GM19324 (cell line): ENCODE data around the gene BLM.
"Not testable (repeated sequence)": the region's sequence is repeated elsewhere in the genome, so short reads cannot be mapped to it uniquely, and the experiment has no call there.

Source experiments
- ATAC-seq: cut with Tn5 transposase; IDR thresholded peaks from one replicate; pipeline ENCODE4 v1.9.1; 2021; ENCODE audit warnings: mild to moderate bottlenecking, moderate library complexity; ENCODE audit not compliant: unreplicated experiment, low FRiP score

The BLM gene

DNA sequence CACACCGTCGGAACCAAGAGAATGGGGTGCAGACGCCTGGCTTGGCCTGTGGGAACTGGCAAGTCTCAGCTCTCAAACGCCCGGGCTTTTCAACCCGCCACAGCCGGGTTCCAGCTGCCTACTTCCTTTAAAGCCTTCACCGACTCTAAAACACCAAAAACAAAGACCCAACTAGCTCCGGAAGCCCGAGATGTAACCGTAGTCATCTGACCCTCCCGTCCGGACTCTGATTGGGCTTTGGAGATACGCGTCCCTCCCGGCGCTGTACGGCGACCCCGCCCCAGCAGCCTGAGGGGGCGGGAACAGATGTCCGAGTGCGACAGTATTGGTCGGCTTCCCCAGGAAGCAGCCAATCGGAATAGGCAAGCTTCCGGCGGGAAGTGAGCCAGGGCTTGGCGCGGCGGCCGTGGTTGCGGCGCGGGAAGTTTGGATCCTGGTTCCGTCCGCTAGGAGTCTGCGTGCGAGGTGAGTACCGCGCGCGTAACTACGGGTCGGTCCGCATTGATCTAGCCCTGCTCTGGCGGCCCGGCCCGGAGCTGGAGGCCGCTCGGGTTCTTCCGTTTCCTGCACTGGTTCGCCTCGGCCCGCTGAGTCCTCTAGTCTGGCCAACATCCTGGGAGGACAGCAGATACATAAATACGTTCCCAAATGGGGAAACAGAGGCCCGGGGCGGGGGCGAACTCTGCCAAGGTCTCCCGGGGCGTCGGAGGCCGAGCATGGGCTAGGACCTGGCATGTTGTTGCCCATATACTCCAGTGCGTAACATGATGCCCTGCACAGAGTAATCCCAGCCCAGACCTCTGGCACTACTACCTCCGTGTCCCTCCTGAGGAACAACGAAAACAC is at the start of gene BLM:
TSS of gene BLM (plus strand) at position 371 of the 846 bp plus-strand sequence. CDS start 30,047 bp downstream, outside the sequence.
- ATAC-seq, result peak; percentile 99

DNA sequence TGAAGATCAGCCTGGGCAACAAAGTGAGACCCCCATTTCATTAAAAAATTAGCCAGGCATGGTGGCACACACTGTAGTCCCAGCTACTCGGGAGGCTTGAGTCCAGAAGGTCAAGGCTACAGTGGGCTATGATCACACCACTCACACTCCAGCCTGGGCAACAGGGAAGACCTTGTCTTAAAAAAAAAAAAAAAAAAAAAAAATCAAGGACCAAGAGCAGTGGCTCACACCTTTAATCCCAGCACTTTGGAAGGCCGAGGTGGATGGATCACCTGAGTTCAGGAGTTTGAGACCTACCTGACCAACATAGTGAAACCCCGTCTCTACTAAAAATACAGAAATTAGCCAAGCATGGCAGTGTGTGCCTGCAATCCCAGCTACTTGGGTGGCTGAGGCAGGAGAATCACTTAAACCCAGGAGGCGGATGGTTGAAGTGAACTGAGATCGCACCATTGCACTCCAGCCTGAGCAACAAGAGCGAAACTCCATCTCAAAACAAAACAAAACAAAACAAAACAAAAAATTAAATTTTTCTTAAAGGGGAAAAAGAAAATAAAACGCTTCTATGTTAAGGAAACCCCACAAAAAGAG is 49.3 kb upstream of the BLM start:
- ATAC-seq, result not testable (repeated sequence)

- ATAC-seq, result not testable (repeated sequence)
Observed at GRCh38 chr15:90670631-90671030, 46.5 kb upstream of the BLM start.

DNA sequence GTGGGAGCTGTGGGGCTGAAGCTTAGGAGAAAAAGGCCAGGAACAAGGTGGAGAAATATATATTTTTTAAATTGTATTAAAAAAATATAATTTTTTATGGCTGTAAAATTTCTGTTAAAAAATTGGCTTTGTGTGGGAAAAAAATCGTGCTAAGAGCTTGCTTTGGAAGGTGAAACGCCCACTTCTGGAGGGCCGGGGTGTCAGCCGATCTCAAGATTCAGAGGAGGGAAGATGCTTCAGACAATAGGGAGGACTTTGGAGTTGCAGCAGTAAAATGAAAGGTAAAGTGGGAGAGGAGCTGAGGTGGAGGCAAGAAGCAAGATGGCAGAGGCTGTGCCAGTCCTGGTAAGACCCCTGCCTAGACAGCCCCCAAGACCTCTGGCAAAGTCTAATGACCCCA is 45.9 kb upstream of the BLM start:
- ATAC-seq, result no peak

DNA sequence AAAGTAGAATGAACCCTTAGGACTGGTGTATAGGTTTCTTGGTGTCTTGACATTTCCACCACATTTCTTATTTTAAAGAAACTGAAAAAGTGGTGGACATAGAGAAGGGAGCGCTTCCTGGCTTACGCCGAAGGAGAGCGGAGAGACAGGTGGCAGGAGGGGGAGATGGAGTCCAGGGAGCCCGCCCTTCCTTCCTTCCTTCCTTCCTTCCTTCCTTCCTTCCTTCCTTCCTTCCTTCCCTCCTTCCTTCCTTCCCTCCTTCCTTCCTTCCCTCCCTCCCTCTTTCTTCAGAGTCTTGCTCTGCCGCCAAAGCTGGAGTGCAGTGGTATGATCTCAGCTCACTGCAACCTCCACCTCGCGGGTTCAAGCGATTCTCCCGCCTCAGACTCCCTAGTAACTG is 43.8 kb upstream of the BLM start:
- ATAC-seq, result not testable (repeated sequence)

GRCh38 chr15:90674476-90674875 is 42.7 kb upstream of the BLM start:
- ATAC-seq, result no peak

DNA sequence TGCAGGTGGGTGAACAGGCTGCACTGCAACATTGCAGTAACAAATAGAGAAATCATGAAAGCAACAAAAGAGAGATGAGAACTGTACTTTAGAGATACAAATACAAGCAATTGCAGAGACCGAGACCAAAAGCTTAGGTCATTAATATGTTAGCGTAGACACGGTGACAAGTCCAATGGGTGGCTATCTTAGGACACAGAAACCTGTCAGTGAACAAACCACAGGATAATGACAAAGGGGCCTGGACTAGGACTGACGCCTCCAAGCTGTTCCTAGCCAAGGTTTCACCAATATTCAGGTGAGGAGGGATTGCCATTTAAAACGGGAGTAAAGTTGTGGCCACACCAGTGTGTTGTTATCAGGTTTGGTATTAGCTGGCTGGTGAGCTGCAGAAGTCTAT is 41.7 kb upstream of the BLM start:
- no peak for ATAC-seq

- ATAC-seq, result no peak
Observed at GRCh38 chr15:90677807-90678790, 39.0 kb upstream of the BLM start.

DNA sequence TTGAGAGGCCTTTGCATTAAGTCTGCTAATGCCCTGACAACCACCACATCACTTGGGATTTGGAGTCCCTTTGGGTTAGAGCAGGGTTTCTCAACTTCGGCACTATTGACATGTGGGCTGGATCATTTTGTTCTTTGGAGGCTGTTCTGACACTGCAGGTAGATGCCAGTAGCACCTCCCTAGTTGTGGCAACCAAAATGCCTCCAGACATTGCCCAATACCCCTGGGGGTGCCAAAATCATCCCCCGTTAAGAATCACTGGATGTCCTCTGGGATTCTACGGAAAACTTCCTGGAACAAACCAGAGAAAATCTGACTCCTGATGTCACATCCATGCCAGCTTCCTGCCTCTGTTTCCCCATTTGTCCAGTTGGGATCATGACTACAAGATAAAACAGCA is 37.2 kb upstream of the BLM start:
- ATAC-seq, result no peak

- no peak for ATAC-seq
Observed at GRCh38 chr15:90680371-90680935, 36.7 kb upstream of the BLM start.

DNA sequence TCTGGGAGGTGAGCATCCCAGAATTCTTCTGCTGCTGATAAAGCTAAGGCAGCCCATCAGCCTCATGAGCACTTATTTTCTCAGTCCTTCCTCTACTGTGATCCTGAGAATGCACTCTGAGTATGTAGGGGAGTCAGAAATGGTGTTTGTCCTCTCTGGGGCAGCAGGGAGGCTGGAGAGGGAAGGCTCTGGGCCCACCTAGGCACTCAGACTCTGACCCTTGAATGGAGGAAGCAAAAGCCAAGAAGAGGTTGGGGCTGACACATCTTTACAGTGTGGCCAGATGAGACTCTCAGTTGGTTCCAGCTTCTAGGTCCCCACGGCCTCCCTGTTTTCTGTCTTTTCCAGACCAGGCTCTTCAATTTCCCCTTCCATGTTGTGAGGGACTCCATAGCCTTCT is 36.1 kb upstream of the BLM start:
- no peak for ATAC-seq

DNA sequence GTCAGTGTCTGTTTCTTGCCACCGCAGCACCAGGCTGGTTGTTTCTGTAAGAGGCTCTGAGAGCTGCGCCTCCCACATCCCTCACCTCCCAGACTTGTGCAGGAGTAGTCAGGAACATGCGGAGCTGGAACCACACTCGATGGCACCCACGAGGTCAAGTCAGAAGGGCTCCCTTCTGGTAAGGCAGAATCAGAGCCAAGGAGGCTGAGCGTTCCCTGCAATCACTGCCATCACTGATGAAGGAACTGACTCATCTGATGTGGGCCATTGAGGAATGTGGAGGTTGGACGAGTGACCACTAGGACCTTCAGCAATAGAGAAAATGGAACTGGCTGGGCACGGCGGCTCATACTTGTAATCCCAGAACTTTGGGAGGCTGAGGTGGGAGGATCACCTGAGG is 35.7 kb upstream of the BLM start:
- no peak for ATAC-seq

DNA sequence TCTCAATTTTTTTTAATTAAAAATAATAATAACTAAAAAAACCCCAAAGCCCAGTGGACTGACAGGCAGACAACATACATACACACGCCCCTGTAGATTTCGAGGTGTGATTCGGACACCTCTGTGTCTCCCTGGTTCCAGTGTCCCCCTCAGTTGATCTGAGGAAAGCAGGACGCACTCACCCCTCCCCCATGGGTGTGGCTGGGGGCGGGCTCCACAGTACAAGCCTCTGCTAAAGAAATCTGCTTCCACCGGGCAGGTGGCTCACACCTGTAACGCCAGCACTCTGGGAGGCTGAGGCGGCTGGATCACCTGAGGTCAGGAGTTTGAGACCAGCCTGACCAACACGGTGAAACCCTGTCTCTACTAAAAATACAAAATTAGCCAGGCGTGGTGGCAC is 33.8 kb upstream of the BLM start:
- no peak for ATAC-seq

DNA sequence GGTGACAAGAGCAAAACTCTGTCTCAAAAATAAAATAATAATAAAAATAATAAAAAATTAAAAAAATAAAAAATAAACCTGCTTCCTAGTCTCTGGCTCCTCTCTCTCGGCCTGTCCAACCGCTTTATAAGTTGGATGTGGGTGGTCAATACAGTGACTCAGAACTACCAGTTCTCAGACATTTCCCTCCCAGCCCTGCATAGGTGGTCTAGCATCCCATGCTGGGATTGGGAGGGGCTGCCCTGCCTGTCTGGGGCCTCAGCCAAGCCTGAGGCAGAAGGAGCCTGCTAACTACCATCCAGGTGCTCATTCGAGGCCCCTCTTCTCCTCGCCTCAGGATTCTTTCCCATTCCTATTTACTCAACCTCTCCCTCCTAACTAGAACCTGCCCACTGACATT is 33.3 kb upstream of the BLM start:
- no peak for ATAC-seq

DNA sequence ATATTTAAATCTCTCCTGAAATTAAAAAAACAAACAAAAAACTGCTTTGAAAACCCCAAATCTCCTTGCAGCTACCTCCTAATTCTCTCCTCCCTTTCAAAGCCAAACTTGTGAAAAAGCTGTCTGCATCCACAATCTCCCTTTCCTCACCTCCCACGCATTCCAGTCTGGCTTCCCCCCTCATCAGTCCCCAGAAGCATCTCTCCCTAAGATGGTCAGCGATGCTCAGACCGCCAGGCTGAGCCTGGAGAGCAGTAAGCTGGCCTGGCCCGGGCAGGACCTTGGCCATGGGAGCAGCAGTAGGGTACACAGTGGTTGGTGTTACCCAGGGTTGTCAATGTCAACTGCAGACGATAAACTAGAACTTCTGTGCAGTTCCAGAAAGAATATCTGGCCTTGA is 32.9 kb upstream of the BLM start:
- ATAC-seq, result no peak

DNA sequence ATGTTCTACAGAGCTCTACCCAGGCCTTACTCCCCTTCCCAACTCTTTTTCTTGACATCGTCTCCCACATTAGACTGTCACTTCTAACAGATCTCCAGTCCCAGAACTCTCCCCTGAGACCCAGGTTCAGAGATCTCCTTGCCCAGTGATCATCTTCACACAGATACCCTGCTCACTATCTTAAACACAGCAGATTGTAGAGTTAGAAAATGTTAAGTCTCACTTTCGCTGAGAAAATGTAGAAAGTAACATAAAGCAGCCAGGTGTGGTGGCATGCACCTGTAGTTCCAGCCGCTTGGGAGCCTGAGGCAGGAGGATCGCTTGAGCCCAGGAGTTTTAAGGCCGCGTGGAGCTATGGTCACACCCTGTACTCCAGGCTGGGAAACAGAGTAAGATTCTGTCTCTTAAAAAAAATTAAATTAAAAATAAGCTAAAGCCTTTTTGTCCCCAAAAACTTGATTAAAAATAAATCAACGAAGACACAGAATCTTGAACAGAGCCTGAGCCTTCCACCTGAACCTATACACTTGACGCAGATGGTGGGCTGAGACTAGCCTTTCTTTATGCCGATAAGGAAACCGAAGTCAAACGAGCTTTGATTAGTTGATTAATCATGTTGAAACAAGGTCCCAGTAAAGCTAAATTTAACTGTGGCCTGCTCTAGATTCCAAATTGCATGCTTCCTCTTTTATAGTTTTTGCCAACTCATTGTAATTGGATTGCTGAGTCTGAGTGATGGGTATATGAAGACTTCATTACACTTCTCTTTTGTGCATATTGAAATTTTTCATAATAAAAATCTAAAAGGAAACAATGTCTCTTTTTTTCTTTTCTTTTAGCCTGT is 31.3 kb upstream of the BLM start:
- ATAC-seq, result peak; percentile 18

DNA sequence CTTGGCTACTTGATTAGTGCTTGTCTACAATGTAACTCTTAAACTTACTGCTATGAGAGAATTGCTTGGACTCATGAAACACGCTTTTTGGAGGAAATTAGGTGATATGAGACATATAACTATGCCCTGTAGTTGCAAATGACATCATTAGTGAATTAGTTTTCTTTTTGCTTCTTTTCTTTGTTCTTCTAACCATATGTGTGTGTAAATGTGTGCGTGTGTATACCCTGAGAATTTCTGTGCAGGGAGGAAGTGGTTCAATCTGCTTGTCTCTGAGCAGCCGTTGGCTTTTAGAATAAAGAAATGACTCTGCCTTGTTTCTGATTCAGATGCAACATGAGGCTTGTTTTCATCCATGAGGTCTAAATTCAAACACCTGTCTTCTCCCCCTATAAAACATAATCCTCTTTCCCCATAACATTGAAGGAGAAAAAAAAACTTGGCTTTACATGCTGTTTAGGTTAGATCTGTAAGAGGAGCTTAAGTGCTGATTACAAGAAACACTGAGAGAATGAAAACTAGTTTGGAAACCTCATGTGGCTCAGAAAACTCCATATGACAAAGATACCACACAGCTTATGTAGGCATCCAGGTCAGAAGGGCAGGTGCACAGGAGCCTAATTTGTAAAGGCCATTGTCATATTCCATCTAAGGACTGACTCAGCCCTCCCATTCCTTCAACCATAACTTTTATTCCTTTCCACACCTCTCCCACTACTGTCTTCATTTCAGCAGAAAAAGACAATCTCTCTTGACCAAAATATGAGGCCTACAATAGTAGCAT is 30.5 kb upstream of the BLM start:
- peak; percentile 79 for ATAC-seq

- not testable (repeated sequence) for ATAC-seq
Observed at GRCh38 chr15:90689326-90689961, 27.7 kb upstream of the BLM start.
